Endothelial cell (in vitro differentiated cells): Measurements from ENCODE around the gene GUCD1. TPM values are rescaled to one million over a fixed set of nuclear protein-coding genes. Genes with fewer than 3 reads are reported as not detected.
"Not testable (repeated sequence)": the region's sequence is repeated elsewhere in the genome, so short reads cannot be mapped to it uniquely, and the experiment has no call there.

Experiments
- DNase-seq: peaks from one replicate; pipeline ENCODE4 v3.0.0; 2021; ENCODE audit warnings: low spot score
- H3K27ac Mint-ChIP-seq: one replicate; pipeline ENCODE4 v1.8.0; 2021; ENCODE audit warnings: mixed read lengths, inconsistent platforms; ENCODE audit not compliant: unreplicated experiment
- H3K27me3 Mint-ChIP-seq: one replicate; pipeline ENCODE4 v1.8.0; 2021; ENCODE audit warnings: mild to moderate bottlenecking, moderate library complexity, mixed read lengths, inconsistent platforms; ENCODE audit not compliant: unreplicated experiment
- H3K36me3 Mint-ChIP-seq: one replicate; pipeline ENCODE4 v1.8.0; 2021; ENCODE audit warnings: mild to moderate bottlenecking, low read depth, mixed read lengths, inconsistent platforms; ENCODE audit not compliant: unreplicated experiment
- H3K4me1 Mint-ChIP-seq: one replicate; pipeline ENCODE4 v1.8.0; 2021; ENCODE audit warnings: mild to moderate bottlenecking, mixed read lengths, inconsistent platforms; ENCODE audit not compliant: unreplicated experiment
- H3K4me3 Mint-ChIP-seq: one replicate; pipeline ENCODE4 v1.8.0; 2021; ENCODE audit warnings: mild to moderate bottlenecking, mixed read lengths, inconsistent platforms; ENCODE audit not compliant: unreplicated experiment
- H3K9me3 Mint-ChIP-seq: one replicate; pipeline ENCODE4 v1.8.0; 2021; ENCODE audit warnings: mixed read lengths, inconsistent platforms; ENCODE audit not compliant: unreplicated experiment
- total RNA-seq: library from RNA; stranded (reverse); fragmentation: NEBNext Ultra II Directional; extraction: Animal tissue kit (Norgen Biotek cat#: 25700); gene quantifications from one replicate; pipeline ENCODE4 v1.2.1, GENCODE V29; 2021; ENCODE audit not compliant: unreplicated experiment
- TF ChIP-seq, protein P1 (sequence below): fragments of 200-600 bp; sonication (generic); IDR thresholded peaks from one replicate; pipeline ENCODE4 v1.5.0; 2021; ENCODE audit warnings: antibody characterized with exemption; ENCODE audit not compliant: unreplicated experiment

Gene GUCD1
- total RNA-seq, 1 donor from 2014 or later: 83.8 TPM

- Mint-ChIP-seq H3K4me1 (peaks cover 8% of the 10 kb centered on the region), H3K36me3 (no peaks in the 10 kb centered on the region), H3K27me3 (peaks cover 4% of the 10 kb centered on the region), H3K4me3 (no peak overlapping the region), H3K9me3 (no peaks in the 10 kb centered on the region), H3K27ac (no peak overlapping the region)
- no peak for DNase-seq
- TF ChIP-seq, protein P1, sequence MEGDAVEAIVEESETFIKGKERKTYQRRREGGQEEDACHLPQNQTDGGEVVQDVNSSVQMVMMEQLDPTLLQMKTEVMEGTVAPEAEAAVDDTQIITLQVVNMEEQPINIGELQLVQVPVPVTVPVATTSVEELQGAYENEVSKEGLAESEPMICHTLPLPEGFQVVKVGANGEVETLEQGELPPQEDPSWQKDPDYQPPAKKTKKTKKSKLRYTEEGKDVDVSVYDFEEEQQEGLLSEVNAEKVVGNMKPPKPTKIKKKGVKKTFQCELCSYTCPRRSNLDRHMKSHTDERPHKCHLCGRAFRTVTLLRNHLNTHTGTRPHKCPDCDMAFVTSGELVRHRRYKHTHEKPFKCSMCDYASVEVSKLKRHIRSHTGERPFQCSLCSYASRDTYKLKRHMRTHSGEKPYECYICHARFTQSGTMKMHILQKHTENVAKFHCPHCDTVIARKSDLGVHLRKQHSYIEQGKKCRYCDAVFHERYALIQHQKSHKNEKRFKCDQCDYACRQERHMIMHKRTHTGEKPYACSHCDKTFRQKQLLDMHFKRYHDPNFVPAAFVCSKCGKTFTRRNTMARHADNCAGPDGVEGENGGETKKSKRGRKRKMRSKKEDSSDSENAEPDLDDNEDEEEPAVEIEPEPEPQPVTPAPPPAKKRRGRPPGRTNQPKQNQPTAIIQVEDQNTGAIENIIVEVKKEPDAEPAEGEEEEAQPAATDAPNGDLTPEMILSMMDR: no peak
Measured at GRCh38 chr22:24599514-24599913, 44.6 kb upstream of the GUCD1 start.

DNA sequence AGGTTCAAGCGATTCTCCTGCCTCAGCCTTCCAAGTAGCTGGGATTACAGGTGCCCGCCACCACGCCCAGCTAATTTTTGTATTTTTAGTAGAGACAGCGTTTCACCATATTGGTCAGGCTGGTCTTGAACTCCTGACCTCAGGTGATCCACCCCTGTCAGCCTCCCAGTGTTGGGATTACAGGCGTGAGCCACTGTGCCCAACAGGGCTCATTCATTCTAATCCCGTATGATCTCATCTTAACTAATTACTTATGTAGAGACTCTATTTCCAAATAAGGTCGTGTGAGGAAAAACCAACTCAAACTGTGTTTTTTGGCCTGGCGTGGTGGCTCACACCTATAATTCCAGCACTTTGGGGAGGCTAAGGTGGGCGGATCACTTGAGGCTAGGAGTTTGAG, 42.1 kb upstream of the GUCD1 start:
- H3K27ac Mint-ChIP-seq, H3K4me3 Mint-ChIP-seq, H3K27me3 Mint-ChIP-seq, DNase-seq, H3K9me3 Mint-ChIP-seq, H3K36me3 Mint-ChIP-seq, H3K4me1 Mint-ChIP-seq: not testable (repeated sequence)

DNA sequence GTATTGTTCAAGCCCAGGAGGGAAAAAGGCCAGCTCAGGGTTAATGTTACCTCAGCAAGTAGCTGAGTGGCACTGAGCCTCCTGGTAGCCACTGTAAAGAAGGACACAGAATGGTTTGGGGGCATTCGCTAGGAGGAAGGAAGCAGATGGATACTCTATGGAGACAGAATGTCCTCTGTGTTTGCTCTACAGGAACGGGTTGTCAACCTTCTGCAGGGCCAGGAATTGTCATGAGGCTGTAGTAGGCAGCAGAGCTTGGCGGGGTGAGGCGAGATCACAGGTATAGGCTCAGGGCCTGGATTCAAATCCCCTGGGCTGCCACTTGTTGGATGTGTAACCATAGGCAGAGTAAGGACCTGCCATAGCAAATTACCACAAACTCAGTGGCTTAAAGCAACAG, 40.9 kb upstream of the GUCD1 start:
- Mint-ChIP-seq H3K27me3 (peaks cover 7% of the 10 kb centered on the region), H3K36me3 (no peaks in the 10 kb centered on the region), H3K4me1 (no peaks in the 10 kb centered on the region), H3K27ac (no peak overlapping the region), H3K9me3 (no peaks in the 10 kb centered on the region), H3K4me3 (no peak overlapping the region)
- TF ChIP-seq, protein P1: no peak
- no peak for DNase-seq

DNA sequence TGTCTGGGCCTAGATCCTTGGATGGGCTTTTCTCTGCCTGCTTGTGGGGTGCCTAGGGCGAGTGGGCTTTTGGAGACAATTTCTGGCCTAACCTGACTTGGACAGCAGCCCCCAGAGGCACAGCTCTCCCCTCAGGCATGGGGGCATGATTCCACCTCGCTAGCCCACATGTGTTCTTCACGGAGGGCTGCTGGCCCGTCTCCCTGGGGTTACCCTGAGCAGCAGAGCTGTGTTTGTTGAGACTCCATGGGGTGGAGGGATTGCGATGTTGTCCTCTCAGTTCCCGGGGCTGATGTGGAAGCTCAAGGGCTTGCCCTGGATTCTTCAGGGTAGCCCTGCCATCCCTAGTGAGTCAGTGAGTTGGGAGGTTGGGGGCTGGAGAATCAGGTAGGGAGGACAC, 40.3 kb upstream of the GUCD1 start:
- no peak for DNase-seq
- H3K27me3 Mint-ChIP-seq: peaks cover 7% of the 10 kb centered on the region
- H3K9me3 Mint-ChIP-seq: no peaks in the 10 kb centered on the region
- H3K36me3 Mint-ChIP-seq: no peaks in the 10 kb centered on the region
- no peak overlapping the region for H3K4me3 Mint-ChIP-seq
- H3K27ac Mint-ChIP-seq: no peak overlapping the region
- TF ChIP-seq, protein P1: no peak
- no peaks in the 10 kb centered on the region for H3K4me1 Mint-ChIP-seq

GRCh38 chr22:24594569-24595120, 39.7 kb upstream of the GUCD1 start:
- no peak overlapping the region for H3K4me3 Mint-ChIP-seq
- H3K27me3 Mint-ChIP-seq: peaks cover 7% of the 10 kb centered on the region
- no peaks in the 10 kb centered on the region for H3K36me3 Mint-ChIP-seq
- H3K9me3 Mint-ChIP-seq: no peaks in the 10 kb centered on the region
- TF ChIP-seq, protein P1: no peak
- H3K27ac Mint-ChIP-seq: no peak overlapping the region
- H3K4me1 Mint-ChIP-seq: no peaks in the 10 kb centered on the region
- no peak for DNase-seq
